Skin epidermis (tissue), 12 donors: ENCODE data around the gene KCNK4.

Experiments used
- H3K27ac ChIP-seq, 21 experiments: fragments of 200-600 bp; sonication (generic) in 11 of 21; one replicate each; pipeline ENCODE4 v1.5.0; 2020; ENCODE audit warnings: mild to moderate bottlenecking in 3 of 21, inconsistent platforms in 2 of 21, moderate library complexity in 2 of 21
- H3K4me3 ChIP-seq, 7 experiments: fragments of 200-600 bp; sonication (generic) in 2 of 7; one replicate each; pipeline ENCODE4 v1.5.0; 2020; ENCODE audit warnings: inconsistent platforms in 2 of 7, mild to moderate bottlenecking in 2 of 7, moderate library complexity in 1 of 7

The KCNK4 gene

GRCh38 chr11:64252003-64252872 is 38.9 kb upstream of the KCNK4 start:
- peak overlapping the region; percentile 55 to 91 (median 70) for H3K4me3 ChIP-seq
- peak overlapping the region; percentile 11 to 90 (median 80) for H3K27ac ChIP-seq

- Histone ChIP-seq H3K27ac (peak overlapping the region in 5 of 21 experiments; percentile 68 to 87 (median 79)), H3K4me3 (peak overlapping the region in 3 of 7 experiments; percentile 63 to 87 (median 67))
Observed at GRCh38 chr11:64253043-64253442, 38.1 kb upstream of the KCNK4 start.

DNA sequence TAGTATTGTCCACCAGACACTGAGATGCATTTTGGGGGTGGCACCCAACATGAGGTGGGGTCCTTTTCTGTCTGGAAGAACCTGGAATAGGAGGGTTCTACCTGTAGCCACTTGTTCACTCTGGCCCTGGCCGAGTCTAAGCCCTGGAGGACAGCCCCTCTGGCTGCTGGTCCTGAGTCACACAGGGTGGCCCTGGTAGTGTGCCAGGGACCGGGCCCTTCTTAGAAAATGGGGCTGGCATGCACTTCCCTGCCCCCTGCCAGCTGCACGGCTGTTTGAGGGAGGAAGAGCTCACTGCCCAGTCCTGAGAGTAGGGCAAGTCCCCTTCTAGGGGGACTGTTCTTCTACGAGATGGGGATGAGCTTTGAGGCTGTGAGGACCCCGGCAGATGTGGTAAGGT is 37.6 kb upstream of the KCNK4 start:
- Histone ChIP-seq H3K27ac (peak overlapping the region in 1 of 21 experiments; percentile 87), H3K4me3 (no peak overlapping the region)

DNA sequence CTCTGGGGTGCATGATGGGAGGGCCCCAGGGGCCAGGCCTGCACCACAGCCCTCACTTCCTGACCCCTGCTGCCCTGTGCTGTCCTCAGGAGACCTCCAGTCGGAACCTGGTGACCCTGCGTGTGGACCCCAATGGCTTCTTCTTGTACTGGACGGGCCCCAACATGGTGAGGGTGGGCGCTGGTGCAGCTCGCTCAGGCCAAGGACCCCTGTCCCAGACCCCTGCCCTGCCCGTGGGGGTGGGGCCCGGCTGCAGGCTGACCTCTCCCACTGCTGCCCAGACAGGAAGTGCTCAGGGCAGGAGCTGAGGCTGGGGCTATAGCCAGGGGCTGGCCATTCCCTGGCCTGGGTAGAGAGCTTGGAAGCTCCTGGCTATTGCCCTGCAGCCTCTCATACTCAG is 36.8 kb upstream of the KCNK4 start:
- peak overlapping the region in 1 of 21 experiments; percentile 87 for H3K27ac ChIP-seq
- no peak overlapping the region for H3K4me3 ChIP-seq

DNA sequence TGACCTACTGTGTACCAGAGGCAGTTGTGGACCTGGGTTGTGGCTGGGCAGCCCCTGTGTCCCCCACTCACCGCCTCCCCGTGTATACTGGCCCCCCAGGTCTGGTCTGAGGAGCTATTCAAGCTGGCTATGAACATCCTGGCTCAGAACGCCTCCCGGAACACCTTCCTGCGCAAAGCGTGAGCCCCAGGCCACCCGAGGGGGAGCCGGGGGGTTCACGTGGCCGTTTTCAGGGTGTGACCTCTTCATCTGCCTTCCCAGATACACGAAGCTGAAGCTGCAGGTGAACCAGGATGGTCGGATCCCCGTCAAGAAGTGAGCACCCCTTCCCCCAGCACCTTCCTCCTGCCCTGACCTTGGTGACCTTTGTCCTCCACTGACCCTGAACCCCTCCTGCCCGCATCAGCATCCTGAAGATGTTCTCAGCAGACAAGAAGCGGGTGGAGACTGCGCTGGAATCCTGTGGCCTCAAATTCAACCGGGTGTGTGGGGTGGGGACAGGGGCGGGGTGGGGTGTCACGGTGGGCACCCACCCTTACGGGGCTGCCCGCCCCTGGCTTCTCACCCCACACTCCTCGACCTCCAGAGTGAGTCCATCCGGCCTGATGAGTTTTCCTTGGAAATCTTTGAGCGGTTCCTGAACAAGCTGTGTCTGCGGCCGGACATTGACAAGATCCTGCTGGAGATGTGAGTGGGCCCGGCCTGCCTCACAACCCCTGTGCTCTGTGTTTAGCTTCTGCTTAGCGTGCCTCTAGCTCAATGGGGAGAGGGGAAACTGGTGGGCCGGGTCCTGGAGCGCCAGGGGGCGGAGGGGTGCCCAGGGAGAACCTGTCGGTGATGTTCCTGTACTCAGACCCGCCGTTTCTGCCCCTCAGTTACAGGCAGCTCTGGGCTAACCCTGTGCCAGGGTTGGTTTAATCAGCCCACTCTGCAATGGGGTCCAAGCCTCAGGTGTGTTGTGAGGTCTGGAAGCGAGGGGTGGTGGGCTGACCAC is 35.7 kb upstream of the KCNK4 start:
- H3K27ac ChIP-seq: no peak overlapping the region
- H3K4me3 ChIP-seq: no peak overlapping the region

DNA sequence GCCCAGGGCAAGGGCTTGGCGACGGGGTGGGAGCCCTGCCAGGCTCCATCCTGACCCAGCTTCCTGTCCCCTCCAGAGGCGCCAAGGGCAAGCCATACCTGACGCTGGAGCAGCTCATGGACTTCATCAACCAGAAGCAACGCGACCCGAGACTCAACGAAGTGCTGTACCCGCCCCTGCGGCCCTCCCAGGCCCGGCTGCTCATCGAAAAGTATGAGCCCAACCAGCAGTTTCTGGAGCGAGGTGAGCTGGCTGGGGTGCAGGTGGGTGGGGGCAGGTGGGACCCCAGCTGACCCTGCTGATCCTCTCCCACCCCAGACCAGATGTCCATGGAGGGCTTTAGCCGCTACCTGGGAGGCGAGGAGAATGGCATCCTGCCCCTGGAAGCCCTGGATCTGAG is 34.8 kb upstream of the KCNK4 start:
- no peak overlapping the region for H3K27ac ChIP-seq
- no peak overlapping the region for H3K4me3 ChIP-seq

GRCh38 chr11:64258356-64258755 is 32.7 kb upstream of the KCNK4 start:
- Histone ChIP-seq H3K27ac (no peak overlapping the region), H3K4me3 (no peak overlapping the region)

DNA sequence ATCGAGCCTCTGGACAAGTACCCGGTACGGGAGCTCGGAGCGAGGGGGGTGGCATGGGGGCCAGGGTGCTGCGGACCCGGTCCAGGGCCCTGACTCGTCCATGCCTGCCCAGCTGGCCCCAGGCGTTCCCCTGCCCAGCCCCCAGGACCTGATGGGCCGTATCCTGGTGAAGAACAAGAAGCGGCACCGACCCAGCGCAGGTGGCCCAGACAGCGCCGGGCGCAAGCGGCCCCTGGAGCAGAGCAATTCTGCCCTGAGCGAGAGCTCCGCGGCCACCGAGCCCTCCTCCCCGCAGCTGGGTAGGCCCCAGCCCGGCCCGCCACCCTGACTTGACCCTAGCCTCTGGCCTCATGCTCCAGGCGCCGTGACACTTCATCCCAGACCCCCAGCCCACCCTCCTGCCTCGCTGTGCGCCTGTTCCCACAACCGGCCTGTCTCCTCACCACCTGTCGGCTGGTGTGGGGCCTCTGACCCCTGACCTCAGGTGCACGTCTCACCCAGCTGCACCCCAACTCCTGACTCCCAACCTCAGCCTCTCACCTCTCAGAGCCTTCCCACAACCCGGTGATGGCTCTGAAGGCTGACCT is 32.1 kb upstream of the KCNK4 start:
- Histone ChIP-seq H3K4me3 (no peak overlapping the region), H3K27ac (no peak overlapping the region)

DNA sequence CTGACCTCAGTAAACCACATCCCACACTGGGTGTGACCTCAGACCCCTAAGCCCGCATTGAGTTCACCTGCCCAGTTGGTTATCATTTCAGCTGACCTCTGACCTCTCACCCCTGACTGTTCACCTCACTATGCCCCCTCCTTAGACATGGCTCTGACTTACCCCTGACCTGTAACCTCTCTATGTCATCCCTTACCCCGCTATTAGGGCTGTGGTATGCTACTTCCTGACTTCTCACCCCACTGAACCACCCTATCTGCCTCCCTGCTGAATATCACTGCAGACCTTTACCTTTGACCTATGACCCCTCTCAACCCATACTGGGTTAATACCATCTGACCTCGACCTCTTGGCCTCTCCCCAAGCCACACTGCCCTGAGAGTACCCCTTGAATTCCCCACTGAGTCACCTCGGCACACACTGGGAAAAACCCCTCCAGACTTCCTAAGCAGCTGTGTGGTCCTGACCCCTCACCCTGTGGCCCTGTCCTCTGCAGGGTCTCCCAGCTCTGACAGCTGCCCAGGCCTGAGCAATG is 31.5 kb upstream of the KCNK4 start:
- no peak overlapping the region for H3K27ac ChIP-seq

GRCh38 chr11:64260147-64260708 is 30.9 kb upstream of the KCNK4 start:
- H3K27ac ChIP-seq: no peak overlapping the region
- H3K4me3 ChIP-seq: no peak overlapping the region

More for the DNA sequence above, 31.5 kb upstream of the KCNK4 start:
- H3K4me3 ChIP-seq: no peak overlapping the region

DNA sequence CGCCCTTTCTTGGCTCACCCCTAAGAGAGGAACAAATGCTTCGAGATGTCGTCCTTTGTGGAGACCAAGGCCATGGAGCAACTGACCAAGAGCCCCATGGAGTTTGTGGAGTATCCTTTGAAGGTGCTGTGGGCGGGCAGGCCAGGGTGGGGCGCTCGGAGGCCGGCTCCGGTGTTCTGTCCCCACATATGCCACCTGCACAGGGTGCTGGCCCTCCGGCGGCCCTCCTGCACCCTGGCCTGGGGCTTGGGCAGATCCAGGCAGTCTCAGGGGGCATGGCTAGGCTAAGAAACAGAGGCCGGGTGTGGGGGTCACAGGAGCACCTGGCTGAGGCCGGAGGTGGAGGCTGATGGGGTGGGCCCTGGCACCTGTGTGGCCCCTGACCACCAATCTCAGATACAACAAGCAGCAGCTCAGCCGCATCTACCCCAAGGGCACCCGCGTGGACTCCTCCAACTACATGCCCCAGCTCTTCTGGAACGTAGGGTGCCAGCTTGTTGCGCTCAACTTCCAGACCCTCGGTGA is 29.5 kb upstream of the KCNK4 start:
- Histone ChIP-seq H3K27ac (no peak overlapping the region), H3K4me3 (no peak overlapping the region)

- Histone ChIP-seq H3K4me3 (no peak overlapping the region), H3K27ac (no peak overlapping the region)
Observed at GRCh38 chr11:64262271-64263002, 28.7 kb upstream of the KCNK4 start.

DNA sequence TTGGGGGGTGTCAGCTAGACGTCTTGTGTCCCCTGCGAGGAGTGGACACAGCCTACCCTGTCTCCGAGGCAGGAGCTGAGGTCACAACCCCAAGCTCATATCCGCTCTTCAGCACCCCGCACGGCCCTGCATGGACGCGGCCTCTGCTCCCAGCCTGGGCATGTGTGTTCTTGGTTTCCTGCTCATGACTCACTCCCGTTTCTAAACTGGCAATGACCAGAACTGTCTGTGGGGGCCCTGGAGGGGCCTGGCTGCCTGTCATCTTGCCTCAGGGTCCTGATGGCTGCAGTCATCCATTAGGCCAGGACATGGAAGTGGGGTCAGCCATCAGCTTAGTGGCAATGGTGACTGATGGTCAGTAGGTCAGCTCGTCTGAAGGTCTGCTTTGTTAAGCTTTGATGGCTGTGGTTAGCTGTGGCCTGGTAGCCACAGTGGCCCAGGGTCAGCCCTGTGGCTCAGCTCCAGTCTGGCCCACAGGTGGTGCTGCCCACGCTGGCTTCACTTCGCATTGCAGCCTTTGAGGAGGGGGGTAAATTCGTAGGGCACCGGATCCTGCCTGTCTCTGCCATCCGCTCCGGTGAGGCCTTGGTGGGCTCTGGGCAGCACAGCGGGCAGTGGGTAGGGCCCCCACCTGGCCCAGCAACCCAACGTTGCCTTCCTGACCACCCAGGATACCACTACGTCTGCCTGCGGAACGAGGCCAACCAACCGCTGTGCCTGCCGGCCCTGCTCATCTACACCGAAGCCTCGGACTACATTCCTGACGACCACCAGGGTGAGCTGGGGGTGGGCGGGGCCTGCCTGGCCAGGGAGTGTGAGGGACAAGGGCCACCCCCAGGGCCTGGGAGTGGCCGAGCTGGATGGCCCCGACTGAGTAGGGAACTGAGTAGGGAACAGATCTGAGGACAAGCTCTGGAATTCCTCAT is 27.8 kb upstream of the KCNK4 start:
- peak overlapping the region in 1 of 21 experiments; percentile 18 for H3K27ac ChIP-seq
- no peak overlapping the region for H3K4me3 ChIP-seq

GRCh38 chr11:64263947-64264317 is 27.2 kb upstream of the KCNK4 start:
- Histone ChIP-seq H3K27ac (peak overlapping the region in 1 of 21 experiments; percentile 18), H3K4me3 (no peak overlapping the region)

- H3K4me3 ChIP-seq: no peak overlapping the region
Observed at GRCh38 chr11:64264371-64264852, 26.7 kb upstream of the KCNK4 start.

GRCh38 chr11:64265176-64266160 is 25.6 kb upstream of the KCNK4 start:
- Histone ChIP-seq H3K27ac (no peak overlapping the region), H3K4me3 (no peak overlapping the region)

More at GRCh38 chr11:64264371-64264852, 26.7 kb upstream of the KCNK4 start:
- H3K27ac ChIP-seq: no peak overlapping the region
